HepG2 (cell line): ENCODE measurements around the gene PDLIM5. TPM values are rescaled to one million over a fixed set of nuclear protein-coding genes. Genes with fewer than 3 reads are reported as not detected.

ENCODE experiments used
- EHMT2 ChIP-seq: fragments of 200-600 bp; sonication (generic); IDR thresholded peaks from 2 replicates; pipeline ENCODE4 v1.7.0; 2017; ENCODE audit warnings: antibody characterized with exemption, low read depth, low read length, borderline replicate concordance
- ELF1 ChIP-seq: sonication (generic); formaldehyde crosslinking; IDR thresholded peaks from 2 replicates; pipeline ENCODE4 v1.4.0; 2020; ENCODE audit warnings: missing genetic modification reagents
- GATAD1 ChIP-seq: IDR thresholded peaks from 2 replicates; pipeline ENCODE4 v1.6.1; 2016; ENCODE audit warnings: missing genetic modification reagents, missing compliant biosample characterization
- HNF1A ChIP-seq, 2 experiments: sonication (generic) in 1 of 2; formaldehyde crosslinking in 1 of 2; IDR thresholded peaks; 2 replicates each; pipeline versions ENCODE4 v1.4.0 to v1.6.1; 2016 to 2020; ENCODE audit warnings: borderline replicate concordance in 1 of 2, low read depth in 1 of 2, mild to moderate bottlenecking in 1 of 2, missing genetic modification reagents in 1 of 2
- POLR2A ChIP-seq, 2 experiments: IDR thresholded peaks; 2 replicates each; pipeline ENCODE4 v1.6.1; 2011; ENCODE audit warnings: low read depth in 2 of 2, low read length in 2 of 2, mild to moderate bottlenecking in 1 of 2, moderate library complexity in 1 of 2; ENCODE audit not compliant: insufficient read depth in 1 of 2
- SAP130 ChIP-seq: IDR thresholded peaks from 2 replicates; pipeline ENCODE4 v1.6.1; 2016; ENCODE audit warnings: low read depth
- TOPORS ChIP-seq: sonication (generic); formaldehyde crosslinking; IDR thresholded peaks from 2 replicates; pipeline ENCODE4 v1.8.0; 2023; ENCODE audit warnings: mild to moderate bottlenecking, missing genetic modification reagents
- TRIM24 ChIP-seq: sonication (generic); formaldehyde crosslinking; IDR thresholded peaks from 2 replicates; pipeline ENCODE4 v1.8.0; 2022; ENCODE audit warnings: mild to moderate bottlenecking, missing genetic modification reagents
- ZBTB43 ChIP-seq: sonication (generic); formaldehyde crosslinking; conservative IDR thresholded peaks from 2 replicates; pipeline ENCODE4 v1.4.0; 2020; ENCODE audit warnings: missing genetic modification reagents
- polyA plus RNA-seq, 8 experiments: library from polyadenylated mRNA; depleted of rRNA in 3 of 8; stranded (reverse) in 7 of 8; unstranded in 1 of 8; fragments of >200 nt; fragmentation: Illumina TruSeq in 4 of 8; extraction: Trizol in 4 of 8; gene quantifications; 2 replicates each; pipeline versions ENCODE4 v1.2.1 to v1.2.3, GENCODE V29; 2011 to 2016; ENCODE audit warnings: low read depth in 4 of 8, missing spikeins in 1 of 8, mixed read lengths in 1 of 8; ENCODE audit not compliant: insufficient read depth in 1 of 8
- total RNA-seq, 5 experiments: library from RNA; depleted of rRNA; stranded (reverse); fragments of >200 nt; fragmentation: Illumina TruSeq; extraction: Trizol; gene quantifications; 2 replicates each; pipeline ENCODE4 v1.2.3, GENCODE V29; 2016; ENCODE audit warnings: low read depth in 1 of 5
- TF ChIP-seq, protein P1 (sequence below): sonication (generic); formaldehyde crosslinking; IDR thresholded peaks from 2 replicates; pipeline ENCODE4 v1.8.0; 2022; ENCODE audit warnings: low read depth, missing genetic modification reagents
- TF ChIP-seq, protein P2 (sequence below): sonication (generic); formaldehyde crosslinking; IDR thresholded peaks from 2 replicates; pipeline ENCODE4 v1.4.0; 2020; ENCODE audit warnings: missing genetic modification reagents
- TF ChIP-seq, protein P3 (sequence below): sonication (generic); formaldehyde crosslinking; IDR thresholded peaks from 2 replicates; pipeline ENCODE4 v1.4.0; 2020; ENCODE audit warnings: missing genetic modification reagents, borderline replicate concordance

PDLIM5 gene
- total and polyA plus RNA-seq, 2 of the 13 experiments (the other 11 are each of a cell fraction or from before 2014, with no cell fraction given), result 52.8 to 119 TPM

- TF ChIP-seq, protein P1, sequence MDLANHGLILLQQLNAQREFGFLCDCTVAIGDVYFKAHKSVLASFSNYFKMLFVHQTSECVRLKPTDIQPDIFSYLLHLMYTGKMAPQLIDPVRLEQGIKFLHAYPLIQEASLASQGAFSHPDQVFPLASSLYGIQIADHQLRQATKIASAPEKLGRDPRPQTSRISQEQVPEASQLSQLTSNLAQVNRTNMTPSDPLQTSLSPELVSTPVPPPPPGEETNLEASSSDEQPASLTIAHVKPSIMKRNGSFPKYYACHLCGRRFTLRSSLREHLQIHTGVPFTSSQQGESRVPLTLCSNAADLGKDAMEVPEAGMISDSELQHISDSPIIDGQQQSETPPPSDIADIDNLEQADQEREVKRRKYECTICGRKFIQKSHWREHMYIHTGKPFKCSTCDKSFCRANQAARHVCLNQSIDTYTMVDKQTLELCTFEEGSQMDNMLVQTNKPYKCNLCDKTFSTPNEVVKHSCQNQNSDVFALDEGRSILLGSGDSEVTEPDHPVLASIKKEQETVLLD (CRISPR knock-in tag), result no peak
- peak; percentile 46; the same call in 1 of the 2 replicates for TF ChIP-seq SAP130 (CRISPR knock-in tag)
- no peak for TF ChIP-seq TRIM24
- TF ChIP-seq HNF1A (IDR thresholded peaks at IDR 0.05; ENCODE audit: low read depth), result peak; percentile 65
- TF ChIP-seq HNF1A (CRISPR knock-in tag; IDR thresholded peaks at IDR 0.05; ENCODE audit: borderline replicate concordance), result peak; percentile 52; the same call in 1 of the 2 replicates
- TF ChIP-seq EHMT2, result no peak
- TF ChIP-seq ZBTB43 (CRISPR knock-in tag), result 0 out of 2 replicates have a peak, but pooled peaks have one; percentile 34
- 0 out of 2 replicates have a peak, but pooled peaks have one; percentile 34 for TF ChIP-seq TOPORS (CRISPR knock-in tag)
- TF ChIP-seq POLR2A (IDR thresholded peaks at IDR 0.05; ENCODE audit: insufficient read depth in 1 of 2, low read depth in 2 of 2, low read length in 2 of 2), result peak in 1 of 2 experiments; percentile 49; a peak in 2 of 4 replicates
- TF ChIP-seq ELF1 (CRISPR knock-in tag), result peak; percentile 46; the same call in 1 of the 2 replicates
- TF ChIP-seq, protein P2, sequence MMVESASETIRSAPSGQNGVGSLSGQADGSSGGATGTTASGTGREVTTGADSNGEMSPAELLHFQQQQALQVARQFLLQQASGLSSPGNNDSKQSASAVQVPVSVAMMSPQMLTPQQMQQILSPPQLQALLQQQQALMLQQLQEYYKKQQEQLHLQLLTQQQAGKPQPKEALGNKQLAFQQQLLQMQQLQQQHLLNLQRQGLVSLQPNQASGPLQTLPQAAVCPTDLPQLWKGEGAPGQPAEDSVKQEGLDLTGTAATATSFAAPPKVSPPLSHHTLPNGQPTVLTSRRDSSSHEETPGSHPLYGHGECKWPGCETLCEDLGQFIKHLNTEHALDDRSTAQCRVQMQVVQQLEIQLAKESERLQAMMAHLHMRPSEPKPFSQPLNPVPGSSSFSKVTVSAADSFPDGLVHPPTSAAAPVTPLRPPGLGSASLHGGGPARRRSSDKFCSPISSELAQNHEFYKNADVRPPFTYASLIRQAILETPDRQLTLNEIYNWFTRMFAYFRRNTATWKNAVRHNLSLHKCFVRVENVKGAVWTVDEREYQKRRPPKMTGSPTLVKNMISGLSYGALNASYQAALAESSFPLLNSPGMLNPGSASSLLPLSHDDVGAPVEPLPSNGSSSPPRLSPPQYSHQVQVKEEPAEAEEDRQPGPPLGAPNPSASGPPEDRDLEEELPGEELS, result 0 out of 2 replicates have a peak, but pooled peaks have one; percentile 30
- TF ChIP-seq, protein P3, sequence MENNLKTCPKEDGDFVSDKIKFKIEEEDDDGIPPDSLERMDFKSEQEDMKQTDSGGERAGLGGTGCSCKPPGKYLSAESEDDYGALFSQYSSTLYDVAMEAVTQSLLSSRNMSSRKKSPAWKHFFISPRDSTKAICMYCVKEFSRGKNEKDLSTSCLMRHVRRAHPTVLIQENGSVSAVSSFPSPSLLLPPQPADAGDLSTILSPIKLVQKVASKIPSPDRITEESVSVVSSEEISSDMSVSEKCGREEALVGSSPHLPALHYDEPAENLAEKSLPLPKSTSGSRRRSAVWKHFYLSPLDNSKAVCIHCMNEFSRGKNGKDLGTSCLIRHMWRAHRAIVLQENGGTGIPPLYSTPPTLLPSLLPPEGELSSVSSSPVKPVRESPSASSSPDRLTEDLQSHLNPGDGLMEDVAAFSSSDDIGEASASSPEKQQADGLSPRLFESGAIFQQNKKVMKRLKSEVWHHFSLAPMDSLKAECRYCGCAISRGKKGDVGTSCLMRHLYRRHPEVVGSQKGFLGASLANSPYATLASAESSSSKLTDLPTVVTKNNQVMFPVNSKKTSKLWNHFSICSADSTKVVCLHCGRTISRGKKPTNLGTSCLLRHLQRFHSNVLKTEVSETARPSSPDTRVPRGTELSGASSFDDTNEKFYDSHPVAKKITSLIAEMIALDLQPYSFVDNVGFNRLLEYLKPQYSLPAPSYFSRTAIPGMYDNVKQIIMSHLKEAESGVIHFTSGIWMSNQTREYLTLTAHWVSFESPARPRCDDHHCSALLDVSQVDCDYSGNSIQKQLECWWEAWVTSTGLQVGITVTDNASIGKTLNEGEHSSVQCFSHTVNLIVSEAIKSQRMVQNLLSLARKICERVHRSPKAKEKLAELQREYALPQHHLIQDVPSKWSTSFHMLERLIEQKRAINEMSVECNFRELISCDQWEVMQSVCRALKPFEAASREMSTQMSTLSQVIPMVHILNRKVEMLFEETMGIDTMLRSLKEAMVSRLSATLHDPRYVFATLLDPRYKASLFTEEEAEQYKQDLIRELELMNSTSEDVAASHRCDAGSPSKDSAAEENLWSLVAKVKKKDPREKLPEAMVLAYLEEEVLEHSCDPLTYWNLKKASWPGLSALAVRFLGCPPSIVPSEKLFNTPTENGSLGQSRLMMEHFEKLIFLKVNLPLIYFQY (CRISPR knock-in tag), result no peak
- peak; percentile 32; the same call in 1 of the 2 replicates for TF ChIP-seq GATAD1 (CRISPR knock-in tag)
Measured at GRCh38 chr4:94453391-94453963, 1.7 kb downstream of the PDLIM5 start (continued).
